HG02885 (cell line): Measurements from ENCODE around the gene RELCH.

Experiments
- ATAC-seq: cut with Tn5 transposase; IDR thresholded peaks from one replicate; pipeline ENCODE4 v1.9.1; 2021; ENCODE audit warnings: mild to moderate bottlenecking; ENCODE audit not compliant: unreplicated experiment, poor library complexity

The RELCH gene

GRCh38 chr18:62186499-62186773 lies 619 bp upstream of the RELCH start:
- ATAC-seq: peak; percentile 13

GRCh38 chr18:62187543-62188510 lies 772 bp downstream of the RELCH start:
- ATAC-seq: no peak

- ATAC-seq: no peak
Observed at GRCh38 chr18:62189208-62189607, 2.2 kb downstream of the RELCH start.

- ATAC-seq: no peak
Observed at GRCh38 chr18:62196079-62196478, 9.0 kb downstream of the RELCH start.

GRCh38 chr18:62196980-62197379 lies 9.9 kb downstream of the RELCH start:
- no peak for ATAC-seq

- peak; percentile 74 for ATAC-seq
Observed at GRCh38 chr18:62198259-62198658, 11.2 kb downstream of the RELCH start.

GRCh38 chr18:62199629-62200028 lies 12.6 kb downstream of the RELCH start:
- ATAC-seq: no peak

GRCh38 chr18:62200121-62200914 lies 13.3 kb downstream of the RELCH start:
- ATAC-seq: peak; percentile 37

GRCh38 chr18:62201870-62202269 lies 14.8 kb downstream of the RELCH start:
- ATAC-seq: no peak

- ATAC-seq: no peak
Observed at GRCh38 chr18:62205824-62206223, 18.8 kb downstream of the RELCH start.

GRCh38 chr18:62206593-62206992 lies 19.5 kb downstream of the RELCH start:
- no peak for ATAC-seq

- no peak for ATAC-seq
Observed at GRCh38 chr18:62209046-62209445, 22.0 kb downstream of the RELCH start.

- ATAC-seq: no peak
Observed at GRCh38 chr18:62210138-62210537, 23.1 kb downstream of the RELCH start.

GRCh38 chr18:62211325-62211828 lies 24.3 kb downstream of the RELCH start:
- ATAC-seq: no peak

- ATAC-seq: no peak
Observed at GRCh38 chr18:62214790-62215189, 27.7 kb downstream of the RELCH start.

- ATAC-seq: no peak
Observed at GRCh38 chr18:62224229-62224628, 37.2 kb downstream of the RELCH start.

GRCh38 chr18:62226047-62226446 lies 39.0 kb downstream of the RELCH start:
- no peak for ATAC-seq

- no peak for ATAC-seq
Observed at GRCh38 chr18:62236252-62236651, 49.2 kb downstream of the RELCH start.

- no peak for ATAC-seq
Observed at GRCh38 chr18:62239475-62239874, 52.4 kb downstream of the RELCH start.

GRCh38 chr18:62242955-62243354 lies 55.9 kb downstream of the RELCH start:
- ATAC-seq: no peak

- no peak for ATAC-seq
Observed at GRCh38 chr18:62245177-62245576, 58.1 kb downstream of the RELCH start.
